Cardiac fibroblast (primary cell): ENCODE results near the gene POU1F1.
A peak's percentile ranks its signal among the peaks of the same experiment; 100 is the strongest.

Source experiments
- DNase-seq, 2 donors: peaks; one replicate each; pipeline versions ENCODE4 v3.0.0 to v3.0.0-alpha.2; 2010; ENCODE audit warnings: low read depth in 2 of 2
- H3K4me3 ChIP-seq, 2 donors: replicated peaks in 1 of 2; 1 replicate in 1 of 2; 2 replicates in 1 of 2; pipeline ENCODE4 v1.5.1; 2011; ENCODE audit warnings: low read depth in 2 of 2, low read length in 2 of 2, mild to moderate bottlenecking in 2 of 2, moderate library complexity in 1 of 2
- CTCF ChIP-seq: IDR thresholded peaks from one replicate; pipeline ENCODE4 v1.5.1; 2011; ENCODE audit warnings: low read depth, mild to moderate bottlenecking, low read length, inconsistent platforms

Gene POU1F1

GRCh38 chr3:87236093-87236492 is 40.3 kb downstream of the POU1F1 start:
- no peak for DNase-seq
- no peak for TF ChIP-seq CTCF
- H3K4me3 ChIP-seq, result no peak overlapping the region

DNA sequence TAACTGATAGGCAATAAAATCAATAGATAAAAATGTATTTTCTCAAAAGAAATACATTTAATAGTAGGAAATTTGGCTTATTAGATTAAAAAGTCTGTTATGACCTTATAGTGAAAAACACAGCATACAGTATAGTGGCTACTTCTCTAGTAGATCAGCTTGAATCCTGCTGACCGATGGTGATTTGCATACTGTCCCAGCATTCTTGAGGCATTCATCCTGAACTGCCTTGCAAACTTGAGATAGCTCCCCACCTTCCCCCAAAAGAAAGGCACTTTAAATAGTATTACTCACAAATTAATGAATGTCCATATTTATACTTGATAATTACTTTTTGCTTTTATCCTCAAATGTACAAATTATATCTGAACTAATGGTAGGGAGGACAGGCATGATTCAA is 42.6 kb downstream of the POU1F1 start:
- DNase-seq, result no peak
- H3K4me3 ChIP-seq, result no peak overlapping the region
- no peak for TF ChIP-seq CTCF

DNA sequence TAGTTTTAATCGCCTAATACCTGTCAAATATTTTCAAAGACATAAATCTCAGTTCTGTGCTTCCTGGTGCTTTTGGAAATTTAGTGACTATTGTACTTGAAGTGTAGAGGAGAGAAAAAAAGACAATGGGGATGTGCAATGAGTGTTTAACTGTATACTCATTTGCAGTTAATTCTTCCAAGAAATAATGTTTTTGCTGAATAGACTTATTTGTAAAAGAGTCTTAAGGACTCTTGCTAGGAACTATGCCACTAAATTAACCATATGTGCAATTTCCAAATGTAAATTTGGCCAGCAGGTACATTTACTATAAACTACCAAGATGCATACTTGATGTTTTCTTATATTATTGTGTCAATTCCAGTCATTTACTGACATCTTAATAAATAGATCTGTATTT is 47.3 kb downstream of the POU1F1 start:
- no peak for DNase-seq
- TF ChIP-seq CTCF, result no peak
- no peak overlapping the region for H3K4me3 ChIP-seq

DNA sequence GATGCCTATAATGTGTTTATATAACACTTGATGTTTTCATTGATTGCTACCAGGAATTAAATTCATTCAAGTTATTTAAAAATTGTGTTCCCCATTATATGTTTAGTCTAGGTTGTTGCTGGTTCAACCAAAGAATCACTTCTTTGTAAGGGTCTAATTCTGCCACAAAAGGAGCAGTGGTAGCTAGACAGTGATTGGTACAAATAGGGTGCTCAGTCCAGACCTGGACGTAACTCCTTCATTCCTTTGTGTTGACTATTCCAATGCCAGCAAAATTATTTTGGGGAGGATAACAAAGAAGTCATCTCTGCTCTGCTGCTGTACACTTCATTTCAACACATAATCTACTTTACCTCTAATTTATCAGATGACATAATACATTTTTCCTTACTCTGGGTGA is 48.1 kb downstream of the POU1F1 start:
- DNase-seq, result peak; percentile 31 to 62
- H3K4me3 ChIP-seq, result peak overlapping the region; percentile 77 to 98
- no peak for TF ChIP-seq CTCF

- peak in 1 of 2 donors; percentile 7 for DNase-seq
- H3K4me3 ChIP-seq, result peak overlapping the region; percentile 77 to 98
- TF ChIP-seq CTCF, result no peak
These were observed 48.6 kb downstream of the POU1F1 start for GRCh38 chr3:87227835-87228144.

- DNase-seq, result peak; percentile 95 to 96
- H3K4me3 ChIP-seq, result peak within 1 kb of the TSS; percentile 77 to 98
These were observed 49.1 kb downstream of the POU1F1 start, which contains the start of gene CHMP2B for GRCh38 chr3:87227104-87227834. CHMP2B (plus strand) TSS chr3:87227309; CDS start chr3:87227523, 214 bp downstream.

More at GRCh38 chr3:87227104-87227834, 49.1 kb downstream of the POU1F1 start, which contains the start of gene CHMP2B:
- no peak for TF ChIP-seq CTCF
